ENCODE results near the gene ZBED2.

Gene ZBED2

DNA sequence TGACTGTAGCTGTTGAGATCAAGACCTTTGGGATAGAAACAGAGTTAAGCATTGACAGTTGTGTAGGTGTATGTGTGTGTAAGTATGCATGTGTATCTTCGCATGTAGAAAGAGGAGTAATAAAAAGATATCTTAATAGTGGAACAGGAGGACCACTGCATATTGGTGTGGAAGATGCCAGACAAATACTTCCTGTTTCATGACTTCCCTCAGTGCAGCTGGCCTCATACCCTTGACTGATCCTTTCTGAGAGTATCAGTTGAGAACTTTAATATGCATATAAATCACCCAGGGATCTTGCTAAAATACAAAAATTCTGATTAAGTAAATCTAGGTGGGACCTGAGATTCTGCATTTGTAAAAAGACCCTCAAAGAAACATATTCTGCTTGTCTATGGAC is 8.5 kb upstream of the ZBED2 start:
- no peak for DNase-seq (ENCODE audit: low read depth)

DNA sequence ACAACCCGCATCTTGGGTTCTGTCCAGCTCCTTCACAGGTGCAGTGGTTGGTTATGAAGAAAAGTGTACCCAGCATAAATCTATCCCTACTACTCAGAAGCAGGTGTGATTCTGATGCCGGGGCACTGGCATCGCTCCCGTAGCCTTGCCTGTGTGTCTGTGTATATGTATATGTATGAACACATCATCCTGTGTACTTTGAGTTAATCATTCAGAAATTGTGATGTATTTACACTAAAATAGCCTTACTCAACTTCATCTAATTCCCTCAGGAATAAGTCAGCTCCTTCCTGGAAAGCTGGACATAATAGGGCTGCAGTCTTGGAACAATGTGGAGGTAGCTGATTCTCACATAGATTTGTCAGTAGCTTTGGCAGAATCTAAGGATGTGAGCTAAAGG is 6.7 kb upstream of the ZBED2 start:
- no peak for DNase-seq (ENCODE audit: low read depth)

GRCh38 chr3:111598552-111598951 is 3.4 kb upstream of the ZBED2 start:
- DNase-seq (ENCODE audit: low read depth) = no peak

DNA sequence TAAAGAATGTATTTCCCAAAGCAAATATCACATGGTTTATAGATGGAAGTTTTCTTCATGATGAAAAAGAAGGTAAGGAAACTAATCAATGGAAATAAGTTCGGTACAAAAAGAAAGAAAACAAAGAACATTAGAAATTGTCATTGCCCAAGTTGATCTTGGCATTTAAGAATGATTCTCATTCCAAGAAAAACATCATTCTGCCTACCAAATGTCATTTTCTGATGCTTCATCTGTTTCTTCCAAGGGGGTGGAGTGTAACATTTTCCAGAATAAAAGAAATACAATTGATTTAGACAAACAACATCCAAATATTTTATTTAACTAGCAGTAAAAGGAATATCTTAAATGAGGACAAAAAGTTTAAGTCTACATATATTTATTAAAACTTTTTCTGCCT is 3.0 kb upstream of the ZBED2 start:
- DNase-seq (ENCODE audit: low read depth) = no peak

GRCh38 chr3:111596328-111596727 is 1.2 kb upstream of the ZBED2 start:
- no peak for DNase-seq (ENCODE audit: low read depth)

GRCh38 chr3:111594781-111595180 is 365 bp downstream of the ZBED2 start:
- DNase-seq (ENCODE audit: low read depth) = no peak

DNA sequence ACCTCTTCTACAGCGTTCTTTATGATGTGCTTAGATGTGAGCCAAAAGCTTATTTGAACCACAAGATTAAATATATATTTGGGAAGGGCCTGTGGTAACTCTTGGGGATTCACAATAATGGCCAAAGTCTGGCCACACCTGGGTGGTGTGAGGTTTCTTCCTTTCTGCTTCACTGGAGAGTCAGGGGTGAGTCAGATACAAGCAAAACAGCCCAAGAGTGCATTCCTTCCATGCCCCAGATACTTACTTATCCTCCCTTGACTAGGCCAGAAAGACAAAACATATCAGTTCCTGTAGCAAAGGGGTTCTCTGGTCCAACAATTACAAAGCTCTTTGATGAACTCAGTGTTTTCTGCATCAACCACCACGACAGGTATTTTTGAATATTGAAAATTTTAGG is 941 bp downstream of the ZBED2 start:
- DNase-seq (ENCODE audit: low read depth) = peak; percentile 30

DNA sequence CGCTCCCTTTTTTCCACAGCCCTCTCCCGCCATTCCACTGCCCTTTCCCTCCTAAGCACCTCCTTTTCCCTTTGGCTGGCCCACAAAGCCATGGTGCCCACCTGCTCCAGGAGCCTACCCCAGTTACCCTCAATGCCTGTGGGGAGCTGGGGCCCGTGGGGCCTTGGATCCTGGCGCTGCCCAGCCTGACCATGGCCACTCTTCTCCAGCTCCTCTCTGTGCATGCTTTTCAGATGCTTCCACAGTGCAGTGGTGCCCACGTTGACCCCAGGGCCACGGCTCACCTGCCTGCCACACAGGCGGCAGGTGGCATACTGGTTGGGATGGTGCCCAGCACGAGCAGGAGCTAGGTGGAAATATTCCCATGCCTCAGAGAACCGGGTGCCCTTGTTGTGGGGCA is 1.5 kb downstream of the ZBED2 start:
- no peak for DNase-seq (ENCODE audit: low read depth)

DNA sequence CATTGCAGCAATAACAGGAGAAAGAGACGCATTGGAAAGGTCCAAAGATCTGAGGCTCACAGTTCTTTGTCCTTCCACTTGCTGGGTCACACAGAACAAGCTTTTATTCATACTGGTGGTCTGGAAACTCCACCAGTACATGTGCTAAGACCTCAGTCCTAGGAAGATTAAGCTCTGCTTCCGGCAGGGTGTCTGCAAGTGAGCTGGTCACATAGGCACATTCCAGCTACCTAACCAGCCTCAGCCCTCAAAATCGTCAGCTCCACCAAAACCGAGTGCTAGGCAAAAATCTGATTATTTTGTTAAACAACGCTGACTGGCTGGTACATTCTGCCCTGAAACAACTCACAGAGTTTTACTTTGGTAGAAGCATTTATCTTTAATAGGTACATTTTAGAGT is 2.2 kb downstream of the ZBED2 start:
- no peak for DNase-seq (ENCODE audit: low read depth)

DNA sequence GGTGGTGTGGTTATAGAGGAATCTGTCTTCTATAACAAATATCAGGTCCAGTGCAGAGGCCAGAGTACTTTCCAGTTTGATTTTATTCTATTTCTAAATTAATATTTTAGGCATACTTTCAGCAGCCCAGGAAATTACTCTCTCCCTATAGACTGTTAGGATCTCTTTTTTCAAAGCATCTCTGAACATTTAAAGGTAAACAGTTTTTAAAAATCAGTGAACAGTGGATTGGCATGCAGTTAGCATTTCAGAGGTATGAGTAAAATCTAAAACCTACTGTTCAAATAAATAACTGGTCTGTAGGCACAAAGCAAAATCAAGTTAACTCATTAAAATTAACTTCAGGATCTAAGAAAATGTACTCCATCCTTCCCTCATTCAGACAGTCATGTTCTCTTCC is 3.0 kb downstream of the ZBED2 start:
- no peak for DNase-seq (ENCODE audit: low read depth)

GRCh38 chr3:111591555-111591954 is 3.6 kb downstream of the ZBED2 start:
- no peak for DNase-seq (ENCODE audit: low read depth)

DNA sequence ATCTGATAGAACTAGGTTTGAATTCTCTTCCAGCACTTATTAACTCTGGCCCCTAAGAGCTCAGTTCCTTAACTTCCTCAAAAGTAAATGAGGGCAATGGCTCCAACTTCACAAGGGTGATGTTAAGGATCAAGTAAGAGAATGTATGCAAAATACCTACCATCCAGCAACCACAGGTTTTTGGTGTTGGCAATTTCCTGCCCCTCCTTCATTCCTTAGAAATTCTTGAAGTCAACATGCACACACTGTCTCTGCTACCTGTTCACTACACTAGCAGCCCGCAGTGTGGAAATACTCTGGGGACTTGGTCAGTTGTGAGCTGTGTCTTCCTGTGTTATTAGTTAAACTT is 5.0 kb downstream of the ZBED2 start:
- DNase-seq (ENCODE audit: low read depth) = no peak

GRCh38 chr3:111589303-111590142 is 5.6 kb downstream of the ZBED2 start:
- no peak for DNase-seq (ENCODE audit: low read depth)

DNA sequence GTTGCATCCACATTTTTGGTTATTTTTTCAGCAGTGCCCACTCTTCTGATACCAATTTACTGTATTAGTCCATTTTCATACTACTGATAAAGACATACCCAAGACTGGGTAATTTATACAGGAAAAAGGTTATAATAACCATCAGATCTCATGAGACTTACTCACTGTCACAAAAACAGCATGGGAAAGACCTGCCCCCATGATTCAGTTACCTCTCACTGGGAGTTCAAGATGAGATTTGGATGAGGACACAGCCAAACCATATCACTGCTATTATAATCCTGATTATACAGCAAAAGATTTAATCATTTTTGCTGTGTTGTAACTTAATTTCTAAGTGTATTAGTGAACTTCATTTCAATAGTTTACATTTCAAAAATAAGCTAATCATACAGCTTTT is 6.6 kb downstream of the ZBED2 start:
- no peak for DNase-seq (ENCODE audit: low read depth)

GRCh38 chr3:111585217-111585616 is 9.9 kb downstream of the ZBED2 start:
- DNase-seq (ENCODE audit: low read depth) = no peak

DNA sequence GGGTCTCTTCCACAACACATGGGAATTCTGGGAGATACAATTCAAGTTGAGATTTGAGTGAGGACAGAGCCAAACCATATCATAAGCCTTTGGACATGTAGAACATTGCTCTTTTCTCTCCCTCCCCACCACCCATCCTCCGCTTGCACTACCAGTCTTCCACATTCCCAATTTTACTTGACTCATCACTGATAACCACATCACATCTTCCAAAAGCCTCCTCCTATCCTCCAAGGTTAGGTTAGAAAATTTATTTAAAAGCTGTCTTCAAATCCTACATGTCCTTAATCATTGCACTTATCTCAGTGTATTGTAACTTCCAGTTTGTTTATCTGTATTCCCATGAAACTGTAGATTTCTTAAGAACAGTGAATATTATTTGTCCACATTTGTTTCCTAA is 10.4 kb downstream of the ZBED2 start:
- no peak for DNase-seq (ENCODE audit: low read depth)

DNA sequence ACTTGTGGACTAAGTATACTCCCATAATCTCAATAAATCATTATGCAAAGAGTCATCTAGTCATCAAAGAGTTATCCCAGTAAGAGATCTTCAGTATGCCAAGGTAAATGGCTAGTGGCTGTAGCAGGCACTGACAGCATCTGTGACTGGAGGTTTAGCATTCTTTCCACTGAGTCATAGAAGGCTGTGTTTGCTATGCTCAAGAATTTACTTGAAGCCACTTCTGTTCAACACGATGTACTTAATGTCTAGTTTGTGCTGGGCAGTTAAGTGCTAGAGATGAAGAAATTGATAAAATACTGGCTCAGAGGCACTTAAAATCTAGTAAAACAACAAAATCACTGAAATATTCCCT is 13.0 kb downstream of the ZBED2 start:
- peak; percentile 64 for DNase-seq (ENCODE audit: low read depth)

DNA sequence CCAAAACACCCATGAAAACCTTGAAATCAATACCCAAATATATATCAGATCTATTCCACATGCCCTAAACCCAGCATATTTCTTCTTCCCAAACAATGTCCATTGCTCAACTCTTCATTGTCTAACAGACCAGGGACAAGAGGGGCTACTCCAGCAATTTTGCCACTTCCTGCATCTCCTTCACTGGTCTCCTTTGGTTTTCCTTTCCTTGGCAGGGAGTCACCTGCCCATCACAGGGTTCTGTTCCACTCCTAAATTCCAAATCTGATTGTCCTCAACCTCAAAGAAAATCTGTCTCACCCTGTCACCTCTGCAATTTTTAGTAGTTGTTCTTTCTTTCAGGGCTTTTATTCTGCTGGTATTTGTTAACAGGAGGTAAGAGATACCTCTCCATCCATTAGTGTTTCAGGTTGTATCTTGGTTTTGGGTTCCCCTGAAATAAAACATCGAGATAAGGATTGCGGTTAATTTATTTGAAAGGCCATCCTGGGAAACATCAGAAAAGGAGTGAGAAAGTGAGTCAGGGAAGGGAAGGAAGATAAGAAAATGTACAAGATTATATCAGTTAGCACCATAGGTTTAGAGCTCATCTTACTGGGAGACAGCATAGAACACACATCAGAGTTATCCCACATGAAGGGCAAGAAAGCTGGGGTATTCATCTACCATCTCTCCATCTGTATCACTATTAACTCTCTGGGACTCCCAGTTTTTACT is 13.6 kb downstream of the ZBED2 start:
- DNase-seq (ENCODE audit: low read depth) = no peak

GRCh38 chr3:111579495-111579894 is 15.7 kb downstream of the ZBED2 start:
- DNase-seq (ENCODE audit: low read depth) = no peak

DNA sequence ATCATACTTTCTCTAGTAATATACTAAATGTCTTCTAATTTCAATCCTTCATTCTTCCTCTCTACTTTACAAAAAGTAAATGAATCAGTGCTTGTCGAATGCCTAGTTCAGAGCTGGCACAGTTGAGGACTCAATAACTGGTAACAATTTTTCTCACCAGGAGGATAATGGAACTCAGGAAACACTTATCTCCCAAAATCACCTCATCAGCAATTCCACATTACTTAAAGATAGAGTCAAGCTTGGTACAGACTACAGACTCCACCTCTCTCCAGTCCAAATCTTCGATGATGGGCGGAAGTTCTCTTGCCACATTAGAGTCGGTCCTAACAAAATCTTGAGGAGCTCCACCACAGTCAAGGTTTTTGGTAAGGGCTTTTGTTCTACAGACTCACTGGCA is 16.3 kb downstream of the ZBED2 start:
- no peak for DNase-seq (ENCODE audit: low read depth)

- DNase-seq (ENCODE audit: low read depth) = peak; percentile 62
These were observed 17.1 kb downstream of the ZBED2 start for GRCh38 chr3:111577798-111578685.

DNA sequence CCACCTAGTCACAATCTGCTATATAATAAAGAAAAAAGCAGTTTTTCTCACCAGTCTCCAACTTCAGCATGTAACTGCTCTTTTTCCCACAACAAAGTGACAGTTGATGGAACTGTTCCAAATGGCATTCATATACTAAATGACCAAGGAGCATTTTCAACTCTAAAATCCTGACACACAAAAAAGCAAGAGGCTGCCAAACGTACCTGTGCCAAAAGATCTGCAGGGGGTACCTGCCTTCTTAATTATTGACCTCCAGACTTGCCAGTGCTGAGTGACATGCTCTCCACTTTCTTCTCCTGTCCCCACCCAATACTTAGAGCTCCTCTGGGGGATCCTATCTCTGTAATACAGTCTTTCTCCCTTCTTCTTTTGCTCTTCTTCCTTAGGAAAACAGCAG is 18.0 kb downstream of the ZBED2 start:
- no peak for DNase-seq (ENCODE audit: low read depth)

DNA sequence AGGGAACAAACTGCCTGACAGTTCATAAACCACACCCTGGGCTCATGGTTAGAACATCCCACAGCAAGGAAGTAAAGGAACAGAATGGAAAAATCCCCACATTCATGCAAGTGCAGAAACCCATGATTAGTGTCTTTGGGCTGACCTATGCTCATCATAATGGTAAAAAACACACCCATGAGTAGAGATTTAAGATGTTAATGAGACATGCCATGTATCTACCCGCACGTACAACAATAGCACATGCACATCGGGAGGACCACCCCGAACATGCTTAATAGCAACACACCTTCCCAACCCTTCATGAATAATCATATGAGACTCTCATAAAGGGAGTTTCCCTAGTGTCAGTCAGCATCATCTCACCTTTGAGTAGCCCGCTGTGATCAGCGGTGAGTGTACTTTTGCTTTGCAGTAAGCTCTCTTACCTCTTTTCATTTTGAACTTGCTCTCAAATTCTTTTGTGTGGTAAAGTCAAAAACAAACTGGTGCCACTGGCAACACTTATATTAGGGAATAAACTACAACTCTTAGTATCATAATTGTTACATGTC is 23.2 kb downstream of the ZBED2 start:
- DNase-seq (ENCODE audit: low read depth) = no peak

All from fibroblast of gingiva (primary cell).